GM19468 (cell line): ENCODE measurements around the gene DIRAS2.

Experiments
- ATAC-seq: cut with Tn5 transposase; IDR thresholded peaks from one replicate; pipeline ENCODE4 v1.9.1; 2021; ENCODE audit warnings: mild to moderate bottlenecking, moderate library complexity, moderate number of reproducible peaks; ENCODE audit not compliant: unreplicated experiment; ENCODE audit errors: extremely low read depth

DIRAS2 gene

DNA sequence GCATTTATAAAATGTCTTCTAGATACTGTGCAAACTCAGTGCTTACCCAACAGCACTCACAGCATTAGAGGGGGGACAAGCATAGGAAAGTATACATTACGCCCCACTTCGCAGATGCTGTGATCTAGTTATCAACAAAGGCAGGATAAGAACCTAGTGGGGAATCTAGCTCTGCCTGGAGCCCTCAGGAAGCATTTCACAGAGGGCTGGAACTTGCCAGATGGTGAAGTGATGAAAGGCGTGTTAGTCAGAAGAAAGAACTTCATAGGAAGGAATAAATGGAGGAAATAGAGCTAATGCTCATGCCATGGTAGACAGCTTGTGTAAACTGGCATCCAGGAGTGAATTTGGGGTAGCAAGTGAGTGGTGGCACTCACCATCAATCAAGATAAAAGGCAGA lies 25.8 kb downstream of the DIRAS2 start:
- no peak for ATAC-seq

GRCh38 chr9:90613502-90613901 lies 29.1 kb downstream of the DIRAS2 start:
- ATAC-seq = no peak

DNA sequence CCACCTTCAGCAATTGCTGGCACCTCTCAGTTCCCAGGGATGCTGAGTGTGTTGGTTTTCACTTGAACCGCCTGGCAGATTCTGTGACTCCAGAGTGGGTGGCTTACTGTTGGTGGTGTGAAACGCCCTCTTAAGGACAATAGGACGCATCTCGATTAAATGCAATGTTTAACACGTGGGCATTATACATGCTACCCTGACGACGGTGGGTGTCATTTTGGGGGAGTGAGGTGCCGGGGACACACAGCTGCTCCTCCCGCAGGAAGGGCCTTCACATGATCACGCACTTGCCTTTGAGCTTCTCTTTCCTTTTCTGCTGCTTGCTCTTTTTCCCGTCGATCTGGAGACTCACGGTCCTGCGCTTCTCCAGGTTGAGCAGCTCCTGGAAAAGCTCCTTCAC lies 29.7 kb downstream of the DIRAS2 start:
- ATAC-seq = no peak

GRCh38 chr9:90611568-90611967 lies 31.1 kb downstream of the DIRAS2 start:
- ATAC-seq = no peak

DNA sequence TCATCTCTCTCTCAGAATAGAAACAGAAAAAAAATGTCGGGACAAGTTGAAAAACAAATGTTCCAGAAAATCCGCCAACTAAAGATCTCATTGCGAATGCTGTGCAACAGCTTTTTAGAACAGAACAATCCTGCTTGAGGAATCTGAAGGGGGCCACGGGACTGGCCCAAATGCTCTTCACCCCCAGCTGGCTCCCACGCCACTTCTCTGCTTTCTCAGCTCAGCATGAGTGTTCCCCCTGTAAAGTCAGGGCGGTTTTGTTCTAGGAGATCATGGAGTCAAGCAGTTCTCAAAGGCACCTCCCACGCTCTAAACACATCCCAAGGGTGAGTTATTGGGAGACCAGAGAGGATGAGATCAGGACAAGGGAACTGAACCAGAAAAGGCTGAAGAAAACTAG lies 31.5 kb downstream of the DIRAS2 start:
- ATAC-seq = no peak

DNA sequence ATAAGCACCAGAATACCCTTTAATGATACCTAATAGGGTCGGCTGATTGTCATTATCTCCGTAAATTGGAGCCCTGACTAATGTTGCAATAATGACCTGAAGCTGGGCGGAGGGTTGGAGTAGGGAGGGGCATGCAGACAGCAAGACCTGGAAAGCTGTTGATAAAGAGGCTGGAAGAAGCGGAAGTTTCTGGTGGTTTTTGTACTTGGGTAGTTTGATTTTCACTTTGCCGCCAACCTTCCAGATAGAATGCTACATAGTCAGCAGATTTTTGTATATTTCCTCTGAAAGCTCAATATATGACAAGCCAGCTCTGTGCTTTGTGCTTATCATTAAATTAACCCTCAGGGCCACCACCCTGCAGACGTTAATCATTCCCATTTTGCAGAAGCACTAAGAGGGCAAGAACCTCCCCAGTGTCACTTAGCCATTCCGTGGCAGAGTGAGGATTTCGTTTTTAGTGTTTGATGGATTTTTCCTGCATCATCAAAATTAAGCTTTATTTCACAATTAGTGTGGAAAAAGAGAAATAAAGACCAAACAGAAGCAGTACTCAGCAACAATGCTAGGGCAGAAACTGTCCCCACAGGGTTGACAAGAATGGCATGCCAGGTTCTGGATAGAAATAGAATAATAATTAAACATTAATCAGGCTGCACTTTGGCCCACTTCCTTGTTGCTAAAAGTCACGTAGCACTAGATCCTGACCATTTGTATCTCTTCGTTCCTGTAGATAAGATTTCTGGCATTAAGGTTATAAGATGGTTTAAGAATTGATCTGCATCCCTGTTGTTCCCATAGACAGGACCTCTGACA lies 34.7 kb downstream of the DIRAS2 start:
- ATAC-seq = no peak

GRCh38 chr9:90600029-90600428 lies 42.6 kb downstream of the DIRAS2 start:
- no peak for ATAC-seq

- no peak for ATAC-seq
Observed at GRCh38 chr9:90598191-90598590, 44.4 kb downstream of the DIRAS2 start.

DNA sequence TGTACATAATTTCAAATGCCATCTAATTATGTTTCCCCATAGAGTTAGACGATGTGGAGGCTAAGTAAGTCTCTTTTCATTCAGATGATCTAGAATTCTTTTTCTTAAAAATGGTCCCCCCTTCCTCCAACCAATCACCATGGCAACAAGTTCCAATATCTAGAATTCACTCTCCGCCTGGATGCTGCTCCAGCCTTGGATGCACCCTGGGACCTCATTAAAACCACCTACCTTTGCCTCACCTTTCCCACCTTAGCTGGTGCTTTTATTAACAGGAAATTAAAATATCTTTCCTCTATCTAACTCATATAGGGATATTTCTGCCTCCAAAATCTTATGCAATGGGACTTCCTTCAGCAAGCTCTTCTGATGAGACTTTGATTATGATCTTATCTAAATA lies 49.0 kb downstream of the DIRAS2 start:
- ATAC-seq = no peak

DNA sequence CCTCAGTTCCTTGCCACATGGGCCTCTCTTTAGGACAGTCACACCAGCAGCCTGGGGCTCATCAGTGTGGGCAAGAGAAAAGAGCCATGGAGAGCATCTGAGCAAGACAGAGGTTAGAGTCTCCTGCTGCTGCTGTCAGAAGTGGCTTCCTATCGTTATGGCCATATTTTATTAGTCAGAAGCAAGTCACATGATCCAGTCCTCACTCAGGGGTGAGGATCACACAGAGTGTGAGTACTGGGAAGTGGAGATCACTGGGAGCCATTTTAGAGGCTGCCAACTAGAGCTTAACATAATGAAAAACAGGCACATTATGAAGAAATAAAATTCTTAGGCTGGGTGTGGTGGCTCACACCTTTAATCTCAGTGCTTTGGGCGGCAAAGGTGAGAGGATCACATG lies 62.0 kb downstream of the DIRAS2 start:
- no peak for ATAC-seq

DNA sequence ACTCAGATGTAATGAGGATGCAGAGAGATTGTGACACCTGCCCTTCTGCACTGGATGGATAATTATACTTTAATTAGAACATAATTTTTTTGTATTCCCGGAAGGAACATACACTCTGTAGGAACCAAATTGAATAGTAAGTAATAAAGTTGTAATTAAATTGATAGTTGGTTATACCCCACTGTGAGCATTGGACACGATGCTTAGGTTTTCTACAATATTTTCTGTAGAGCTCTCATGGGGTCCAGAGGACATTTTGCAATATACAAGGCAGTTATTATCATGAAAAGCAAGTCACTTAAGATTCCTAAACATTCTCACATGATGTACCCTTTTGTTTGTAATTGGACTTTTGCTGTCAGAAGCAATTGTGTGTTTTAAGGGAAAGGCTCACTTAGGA lies 63.4 kb downstream of the DIRAS2 start:
- ATAC-seq = no peak

GRCh38 chr9:90578126-90578815 lies 64.4 kb downstream of the DIRAS2 start:
- ATAC-seq = no peak

- ATAC-seq = no peak
Observed at GRCh38 chr9:90569511-90569910, 73.1 kb downstream of the DIRAS2 start.

DNA sequence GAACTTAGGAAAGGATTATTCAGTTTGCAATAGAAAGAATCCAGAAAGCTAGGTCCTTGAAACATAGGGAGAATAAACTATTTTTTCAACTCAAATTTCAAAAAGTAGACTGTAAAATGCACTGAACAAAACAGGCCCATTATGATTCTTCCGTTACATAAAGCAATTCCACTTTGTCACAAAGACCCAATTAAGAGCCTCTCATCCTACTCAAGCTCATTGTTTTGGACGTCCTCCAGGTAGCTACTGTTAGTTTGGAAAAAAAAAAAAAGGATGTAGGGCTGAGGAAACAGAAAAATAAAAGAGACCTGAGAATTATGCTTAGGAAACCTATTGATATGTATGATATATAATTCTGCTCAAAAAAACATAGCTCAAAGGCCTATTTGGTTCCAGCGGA lies 74.0 kb downstream of the DIRAS2 start:
- no peak for ATAC-seq

GRCh38 chr9:90562229-90562628 lies 80.4 kb downstream of the DIRAS2 start:
- ATAC-seq = no peak
